AG09309 (cell line): ENCODE results near the gene SLC16A7.

Experiments used
- DNase-seq: peaks from one replicate; pipeline ENCODE4 v3.0.0-alpha.2; 2010; ENCODE audit warnings: low read depth
- H3K4me3 ChIP-seq: 2 replicates; pipeline ENCODE4 v1.5.1; 2011; ENCODE audit warnings: mild to moderate bottlenecking, low read depth, low read length, moderate library complexity; ENCODE audit not compliant: control insufficient read depth
- CTCF ChIP-seq: IDR thresholded peaks from 2 replicates; pipeline ENCODE4 v1.5.1; 2011; ENCODE audit warnings: mild to moderate bottlenecking, low read depth, low read length, inconsistent platforms; ENCODE audit not compliant: insufficient read depth, control insufficient read depth; ENCODE audit errors: missing control alignments

Gene SLC16A7

GRCh38 chr12:59578254-59578653, 17.6 kb upstream of the SLC16A7 start:
- DNase-seq: no peak
- H3K4me3 ChIP-seq: no peak overlapping the region
- TF ChIP-seq CTCF: no peak

GRCh38 chr12:59579631-59580030, 16.2 kb upstream of the SLC16A7 start:
- no peak overlapping the region for H3K4me3 ChIP-seq
- no peak for DNase-seq
- no peak for TF ChIP-seq CTCF

GRCh38 chr12:59580050-59580449, 15.8 kb upstream of the SLC16A7 start:
- no peak overlapping the region for H3K4me3 ChIP-seq
- no peak for TF ChIP-seq CTCF
- DNase-seq: no peak

GRCh38 chr12:59583003-59583712, 12.7 kb upstream of the SLC16A7 start:
- no peak for DNase-seq
- no peak overlapping the region for H3K4me3 ChIP-seq
- TF ChIP-seq CTCF: no peak

- H3K4me3 ChIP-seq: no peak overlapping the region
- DNase-seq: no peak
- no peak for TF ChIP-seq CTCF
Measured at GRCh38 chr12:59587710-59588109, 8.1 kb upstream of the SLC16A7 start.

- DNase-seq: no peak
- TF ChIP-seq CTCF: no peak
Measured at GRCh38 chr12:59593761-59594160, 2.1 kb upstream of the SLC16A7 start.

More at GRCh38 chr12:59593761-59594160, 2.1 kb upstream of the SLC16A7 start:
- no peak overlapping the region for H3K4me3 ChIP-seq
